GM18951 (cell line): ENCODE measurements around the gene PIK3R4.
A peak's percentile ranks its signal among the peaks of the same experiment; 100 is the strongest.

Source experiments
- POLR2A ChIP-seq: IDR thresholded peaks from 4 replicates; pipeline ENCODE4 v1.6.1; 2011; ENCODE audit warnings: mild to moderate bottlenecking; ENCODE audit not compliant: insufficient read length, insufficient read depth; ENCODE audit errors: extremely low read depth
- in situ Hi-C: fragments of 300-500 bp; cut with MboI; formaldehyde crosslinking; loops from one replicate; pipeline ENCODE4 v1.12.0; 2022; ENCODE audit warnings: low sequenced_read_pairs, mixed read lengths, inconsistent platforms; ENCODE audit not compliant: unreplicated experiment

Gene PIK3R4

DNA sequence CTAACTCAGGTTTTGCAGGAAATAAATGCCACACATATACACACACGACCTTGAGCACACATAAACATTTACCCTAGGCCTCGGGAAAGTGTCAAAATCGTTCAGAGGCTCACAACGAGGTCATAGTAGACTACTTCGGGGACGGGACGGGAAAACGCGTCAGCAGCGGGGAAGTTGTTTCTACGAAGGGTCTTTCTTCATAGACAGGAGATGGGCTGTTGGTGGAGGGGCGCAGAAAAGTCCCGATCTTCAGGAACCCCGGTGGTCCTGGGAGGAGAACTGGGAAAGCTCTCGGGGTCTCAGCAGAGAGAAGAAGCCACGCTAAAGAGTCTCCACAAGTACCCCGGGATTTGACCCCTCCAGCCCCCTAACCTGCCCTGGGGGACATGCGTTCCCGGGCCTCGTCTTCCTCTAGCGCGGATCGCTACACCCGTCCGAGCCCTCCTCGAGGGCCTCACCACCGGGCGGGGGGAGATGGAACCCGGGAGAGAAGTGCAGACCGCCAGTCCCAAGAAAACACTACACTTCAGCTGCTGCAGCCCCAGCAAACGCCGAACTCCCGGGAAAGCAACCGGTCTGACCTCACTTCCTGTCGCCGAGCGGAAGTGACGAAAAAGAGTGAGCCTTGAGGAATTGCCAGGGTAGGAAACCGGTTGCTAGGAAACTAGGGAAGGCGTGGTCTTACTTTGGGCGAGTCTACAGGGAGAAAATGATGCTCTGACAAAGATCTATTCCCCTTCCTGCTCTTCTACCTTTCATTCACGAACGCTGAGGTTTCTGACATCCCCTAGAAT is at the start of gene PIK3R4:
TSS of gene PIK3R4 (minus strand) at position 584 of the 794 bp plus-strand sequence. CDS start 1,611 bp downstream, outside the sequence.
- peak; percentile 76 for TF ChIP-seq POLR2A

DNA sequence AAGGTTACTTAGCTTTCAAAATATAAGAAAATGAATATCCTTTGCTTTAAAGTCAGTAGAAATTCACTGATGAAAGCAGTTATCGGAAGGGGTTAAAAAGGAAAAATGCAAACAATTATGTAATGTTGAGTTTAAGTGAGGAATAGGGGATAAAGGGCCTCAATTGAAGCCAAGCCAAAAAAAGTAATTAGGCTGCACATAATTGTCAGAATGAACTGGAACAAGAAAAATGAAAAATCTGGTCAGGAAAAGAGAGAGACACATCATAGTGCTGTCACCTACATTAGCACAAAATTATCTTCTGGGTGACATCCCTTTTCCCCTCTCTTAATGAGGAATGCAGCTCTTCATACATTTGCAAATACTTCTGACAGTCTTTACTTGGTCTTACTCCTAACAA is 48.8 kb upstream of the PIK3R4 start:
- no peak for TF ChIP-seq POLR2A
- in situ Hi-C loops: no loop called here

More for the DNA sequence above, at the start of gene PIK3R4:
- in situ Hi-C loops: no loop called here

DNA sequence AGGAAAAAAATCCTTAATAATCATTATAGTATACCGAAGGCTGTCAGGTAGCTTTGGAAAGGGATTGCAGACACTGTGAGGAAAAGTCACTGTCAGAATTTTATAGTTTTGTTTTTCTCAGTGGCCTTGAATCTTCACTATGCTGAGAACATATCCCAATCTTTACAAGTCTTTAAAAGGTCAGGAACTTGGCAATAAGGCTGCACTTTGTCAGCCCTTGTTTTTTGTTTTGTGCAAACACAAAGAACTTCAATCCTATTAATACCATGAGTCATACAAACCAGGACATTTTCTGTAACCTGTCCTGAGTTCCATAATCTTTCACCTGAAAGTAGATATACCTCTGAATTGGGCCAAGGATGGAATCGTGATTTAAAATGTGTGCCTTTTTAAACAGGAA is 45.6 kb upstream of the PIK3R4 start:
- in situ Hi-C loops: no loop called here
- TF ChIP-seq POLR2A: no peak

DNA sequence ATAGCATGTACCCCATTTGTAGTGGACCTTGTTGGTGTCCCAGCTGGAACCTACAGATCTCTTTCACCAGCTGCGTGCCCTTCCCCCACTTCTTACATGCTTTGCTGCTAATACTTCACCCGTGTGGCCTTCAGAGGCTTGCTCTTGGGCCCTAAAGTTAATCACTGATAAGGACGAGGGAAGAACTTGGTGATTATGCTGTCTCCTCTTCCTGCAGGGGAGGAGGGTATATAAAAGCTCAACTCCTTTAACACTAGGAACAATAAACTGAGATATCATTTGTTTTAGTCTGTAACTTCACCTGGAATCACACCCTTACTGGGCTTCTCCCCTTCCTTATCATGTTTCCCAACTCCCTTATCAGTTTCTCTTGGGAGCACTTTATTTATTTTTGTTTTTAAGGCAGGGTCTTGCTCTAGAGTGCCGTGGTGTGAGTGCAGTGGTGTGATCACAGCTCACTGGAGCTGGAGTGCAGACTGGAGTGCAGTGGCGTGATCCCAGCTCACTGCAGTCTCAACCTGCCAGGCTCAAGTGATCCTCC is 43.2 kb upstream of the PIK3R4 start:
- no peak for TF ChIP-seq POLR2A
- in situ Hi-C loops: no loop called here

DNA sequence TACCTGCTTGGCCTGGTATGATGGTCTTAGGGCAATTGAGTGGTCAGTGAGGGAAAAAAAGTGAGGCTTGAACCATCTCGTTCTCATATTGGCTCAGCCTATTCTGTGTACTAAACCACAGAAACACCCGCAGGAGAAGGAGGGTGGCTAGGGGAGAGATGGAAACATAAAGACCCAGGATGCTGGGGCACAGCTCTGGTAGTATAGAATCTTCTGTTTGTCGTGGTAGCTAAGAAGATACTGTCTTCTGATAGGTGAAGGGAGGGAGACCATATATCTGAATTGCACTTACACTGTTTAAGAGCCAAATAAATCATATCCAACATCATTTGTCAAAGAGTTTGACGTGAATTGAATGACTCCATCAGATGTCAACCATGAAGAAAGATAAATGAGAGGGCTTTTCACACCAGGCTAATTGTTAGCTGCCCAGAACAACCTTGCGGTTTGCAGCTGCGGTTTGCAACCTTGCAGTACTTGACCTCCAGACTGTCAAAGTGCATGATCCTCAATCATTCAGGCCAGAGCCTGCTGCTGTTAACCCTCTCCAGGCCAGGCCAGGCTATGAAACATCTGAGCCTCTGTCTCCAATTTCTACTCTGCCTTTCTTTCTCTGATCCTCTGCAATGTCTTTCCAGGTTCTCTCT is 40.9 kb upstream of the PIK3R4 start:
- TF ChIP-seq POLR2A: no peak
- in situ Hi-C loops: no loop called here

DNA sequence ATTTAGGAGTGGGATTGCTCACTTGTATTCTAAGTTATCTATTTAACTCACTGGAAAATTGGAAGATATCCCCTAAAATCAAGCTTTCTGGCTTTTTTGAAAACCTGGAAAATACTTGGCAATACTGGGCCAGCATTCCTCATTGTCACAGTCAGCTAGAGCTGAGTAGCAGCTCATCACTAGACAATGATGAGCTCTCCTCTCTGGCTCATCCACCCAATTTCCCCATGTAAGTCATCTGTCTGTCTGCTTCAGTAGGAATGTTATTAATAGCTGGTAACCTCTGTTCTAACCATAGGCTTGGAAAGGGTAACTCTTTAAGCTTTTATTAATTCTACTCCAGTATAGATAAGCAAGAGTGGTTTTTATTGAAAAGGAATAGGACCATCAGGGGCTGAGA is 39.7 kb upstream of the PIK3R4 start:
- no peak for TF ChIP-seq POLR2A
- in situ Hi-C loops: no loop called here

DNA sequence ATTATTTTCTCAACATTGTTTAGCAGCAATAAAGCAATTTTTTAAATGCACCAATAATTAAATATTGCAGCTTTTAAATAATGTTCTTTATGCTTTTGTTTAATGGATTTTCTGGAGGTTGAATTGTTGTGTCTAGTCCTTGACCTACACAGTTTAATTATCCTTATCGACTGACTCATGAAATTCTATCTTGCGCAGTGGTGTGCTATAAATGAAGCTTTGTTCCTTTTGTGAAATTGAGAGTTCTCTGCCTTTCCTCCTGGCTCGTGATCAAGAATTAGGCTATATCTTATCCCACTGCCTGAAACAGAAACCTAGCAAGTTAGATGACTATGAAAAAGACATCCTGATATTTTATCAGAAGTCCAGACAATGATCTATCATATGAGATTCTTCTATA is 37.0 kb upstream of the PIK3R4 start:
- TF ChIP-seq POLR2A: no peak
- in situ Hi-C loops: no loop called here

DNA sequence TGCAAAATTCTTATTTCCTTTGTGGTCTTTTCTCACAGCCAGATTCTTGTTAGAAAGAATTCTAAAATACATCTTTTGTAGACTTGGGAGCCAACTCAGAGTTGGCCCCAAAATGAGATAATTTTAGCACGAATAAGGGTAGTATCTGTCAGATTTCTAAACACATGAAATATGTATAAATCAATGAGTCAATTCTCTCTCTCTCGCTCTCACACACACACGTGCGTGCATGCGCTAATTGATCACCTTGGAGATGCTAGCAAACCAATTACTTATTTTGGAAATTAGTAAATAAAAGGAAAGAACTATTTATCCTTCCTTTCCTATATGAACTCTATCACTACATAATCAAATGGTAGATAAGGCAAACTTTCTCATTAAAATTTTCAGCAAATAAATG is 32.9 kb upstream of the PIK3R4 start:
- TF ChIP-seq POLR2A: no peak
- in situ Hi-C loops: no loop called here

DNA sequence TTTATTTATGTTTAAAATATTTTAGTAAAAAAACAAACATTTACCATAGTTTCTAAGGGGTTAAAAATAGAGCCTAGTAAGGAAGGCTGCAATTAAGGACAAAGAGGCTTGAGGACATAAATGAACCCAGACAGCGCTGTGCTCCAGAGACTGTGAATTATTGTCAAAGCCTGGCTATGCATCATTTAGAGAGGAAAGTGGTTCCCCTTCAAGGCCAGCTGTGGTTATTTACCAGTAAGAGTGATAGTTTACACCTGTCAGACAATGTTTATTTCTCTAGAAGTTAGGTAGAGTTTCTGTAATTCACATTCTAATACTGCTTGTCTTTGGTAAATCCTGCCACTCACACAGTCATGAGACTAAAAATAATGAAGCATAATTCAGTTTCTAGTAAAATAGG is 32.4 kb upstream of the PIK3R4 start:
- in situ Hi-C loops: no loop called here
- TF ChIP-seq POLR2A: no peak

DNA sequence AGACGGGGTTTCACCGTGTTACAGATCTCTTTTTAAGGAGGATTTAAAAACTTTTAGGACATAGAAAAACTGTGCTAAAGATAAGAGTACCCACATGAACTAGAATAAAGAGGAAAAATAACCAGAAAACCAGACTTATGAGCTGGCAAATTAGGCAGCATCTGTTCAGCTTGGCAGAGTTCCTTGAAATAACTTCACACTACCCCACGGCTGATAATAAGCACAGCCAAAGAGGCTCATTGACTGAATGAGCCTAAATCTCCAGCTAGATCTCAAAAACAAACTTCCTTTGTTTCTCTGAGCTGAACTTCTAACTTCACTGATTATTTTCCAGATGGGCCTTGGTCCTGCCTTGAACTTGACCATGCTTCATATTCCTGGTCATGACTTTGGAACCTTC is 26.7 kb upstream of the PIK3R4 start:
- TF ChIP-seq POLR2A: no peak
- in situ Hi-C loops: no loop called here

DNA sequence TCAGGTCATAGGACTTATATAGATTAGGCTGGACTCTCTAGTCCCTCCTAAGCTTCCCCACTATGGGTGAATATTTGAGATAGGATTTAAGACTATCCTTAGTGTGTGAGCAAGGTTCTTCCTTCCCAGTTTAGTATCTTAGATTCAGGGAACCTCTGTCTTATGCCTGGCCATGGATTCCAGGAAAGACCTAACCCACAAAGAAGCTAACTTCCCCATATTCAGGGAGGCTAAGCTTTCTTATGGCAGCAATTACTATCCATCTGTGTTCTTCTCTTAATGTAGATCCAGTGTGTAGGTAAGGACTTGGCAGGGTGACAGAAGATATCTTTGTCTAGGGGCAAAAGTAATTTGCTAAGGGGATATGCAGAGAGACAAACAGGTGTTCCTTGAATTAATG is 25.5 kb upstream of the PIK3R4 start:
- in situ Hi-C loops: no loop called here
- TF ChIP-seq POLR2A: no peak

DNA sequence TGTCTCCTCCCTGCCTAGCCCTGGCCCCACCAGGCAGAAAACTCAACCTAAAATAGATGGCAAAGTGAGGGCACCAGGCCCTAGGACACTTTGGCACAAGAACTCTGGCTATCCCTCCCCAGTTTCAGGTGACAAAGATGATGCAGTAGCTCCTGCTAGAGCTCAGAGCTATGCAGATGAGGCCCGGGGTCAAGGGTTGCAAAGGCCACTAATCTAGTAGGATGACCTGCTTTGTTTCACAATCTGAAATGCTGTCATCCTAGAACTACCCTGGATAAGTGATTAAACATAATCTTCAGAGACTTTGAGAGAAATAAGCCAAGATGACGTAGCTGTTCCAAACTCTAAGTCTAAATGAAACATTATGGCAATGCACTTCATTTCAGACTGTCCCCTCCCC is 24.0 kb upstream of the PIK3R4 start:
- in situ Hi-C loops: no loop called here
- TF ChIP-seq POLR2A: no peak

DNA sequence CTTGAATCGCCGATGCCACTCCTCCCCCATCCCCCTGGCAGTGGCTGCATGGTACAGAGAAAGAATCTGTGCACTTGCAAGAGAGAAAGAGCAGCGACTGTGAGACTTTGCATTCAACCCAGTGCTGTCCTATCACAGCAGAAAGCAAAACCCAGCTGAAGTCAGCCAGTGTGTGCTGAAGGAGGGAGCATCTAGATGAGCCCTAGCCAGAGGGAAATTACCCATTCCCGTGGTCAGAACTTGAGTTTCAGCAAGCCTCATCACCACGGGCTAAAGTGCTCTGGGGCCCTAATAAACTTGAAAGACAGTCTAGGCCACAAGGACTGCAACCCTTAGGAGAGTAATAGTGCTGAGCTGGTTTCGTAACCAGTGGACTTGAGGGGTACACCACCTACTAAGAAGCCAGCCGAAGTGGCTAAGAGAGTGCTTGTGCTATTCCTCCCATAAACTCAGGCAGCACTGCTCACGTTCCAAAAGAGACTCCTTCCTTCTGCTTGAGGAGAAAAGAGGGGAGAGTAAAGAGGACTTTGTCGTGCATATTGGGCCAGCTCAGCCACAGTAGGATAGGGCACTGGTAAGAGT is 15.2 kb upstream of the PIK3R4 start:
- in situ Hi-C loops: loop anchor here (5.0 kb wide), 1 partner anchor 130 kb away; the partner anchor contains the start of gene ATP2C1
- TF ChIP-seq POLR2A: no peak
